Testis (tissue), 2 donors: ENCODE measurements around the gene TGFA.

Experiments used
- POLR2A ChIP-seq: fragments of 450-650 bp; IDR thresholded peaks from one replicate; pipeline ENCODE4 v1.6.1; 2017; ENCODE audit warnings: antibody characterized with exemption, mild to moderate bottlenecking, moderate library complexity
- TF ChIP-seq, protein P1 (sequence below), 3 experiments: fragments of 450-650 bp in 2 of 3; fragments of 200-600 bp in 1 of 3; sonication (generic) in 1 of 3; IDR thresholded peaks; one replicate each; pipeline ENCODE4 v1.5.1; 2016 to 2019; ENCODE audit warnings: antibody characterized with exemption in 3 of 3, mild to moderate bottlenecking in 2 of 3, moderate library complexity in 1 of 3

GRCh38 chr2:70553334-70553583 is 367 bp downstream of the TGFA start:
- TF ChIP-seq, protein P1, sequence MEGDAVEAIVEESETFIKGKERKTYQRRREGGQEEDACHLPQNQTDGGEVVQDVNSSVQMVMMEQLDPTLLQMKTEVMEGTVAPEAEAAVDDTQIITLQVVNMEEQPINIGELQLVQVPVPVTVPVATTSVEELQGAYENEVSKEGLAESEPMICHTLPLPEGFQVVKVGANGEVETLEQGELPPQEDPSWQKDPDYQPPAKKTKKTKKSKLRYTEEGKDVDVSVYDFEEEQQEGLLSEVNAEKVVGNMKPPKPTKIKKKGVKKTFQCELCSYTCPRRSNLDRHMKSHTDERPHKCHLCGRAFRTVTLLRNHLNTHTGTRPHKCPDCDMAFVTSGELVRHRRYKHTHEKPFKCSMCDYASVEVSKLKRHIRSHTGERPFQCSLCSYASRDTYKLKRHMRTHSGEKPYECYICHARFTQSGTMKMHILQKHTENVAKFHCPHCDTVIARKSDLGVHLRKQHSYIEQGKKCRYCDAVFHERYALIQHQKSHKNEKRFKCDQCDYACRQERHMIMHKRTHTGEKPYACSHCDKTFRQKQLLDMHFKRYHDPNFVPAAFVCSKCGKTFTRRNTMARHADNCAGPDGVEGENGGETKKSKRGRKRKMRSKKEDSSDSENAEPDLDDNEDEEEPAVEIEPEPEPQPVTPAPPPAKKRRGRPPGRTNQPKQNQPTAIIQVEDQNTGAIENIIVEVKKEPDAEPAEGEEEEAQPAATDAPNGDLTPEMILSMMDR (IDR thresholded peaks at IDR 0.05): no peak
- no peak for TF ChIP-seq POLR2A
